ENCODE data around the gene STAT2.
"Not testable (repeated sequence)": the region's sequence is repeated elsewhere in the genome, so short reads cannot be mapped to it uniquely, and the experiment has no call there.

STAT2 gene

DNA sequence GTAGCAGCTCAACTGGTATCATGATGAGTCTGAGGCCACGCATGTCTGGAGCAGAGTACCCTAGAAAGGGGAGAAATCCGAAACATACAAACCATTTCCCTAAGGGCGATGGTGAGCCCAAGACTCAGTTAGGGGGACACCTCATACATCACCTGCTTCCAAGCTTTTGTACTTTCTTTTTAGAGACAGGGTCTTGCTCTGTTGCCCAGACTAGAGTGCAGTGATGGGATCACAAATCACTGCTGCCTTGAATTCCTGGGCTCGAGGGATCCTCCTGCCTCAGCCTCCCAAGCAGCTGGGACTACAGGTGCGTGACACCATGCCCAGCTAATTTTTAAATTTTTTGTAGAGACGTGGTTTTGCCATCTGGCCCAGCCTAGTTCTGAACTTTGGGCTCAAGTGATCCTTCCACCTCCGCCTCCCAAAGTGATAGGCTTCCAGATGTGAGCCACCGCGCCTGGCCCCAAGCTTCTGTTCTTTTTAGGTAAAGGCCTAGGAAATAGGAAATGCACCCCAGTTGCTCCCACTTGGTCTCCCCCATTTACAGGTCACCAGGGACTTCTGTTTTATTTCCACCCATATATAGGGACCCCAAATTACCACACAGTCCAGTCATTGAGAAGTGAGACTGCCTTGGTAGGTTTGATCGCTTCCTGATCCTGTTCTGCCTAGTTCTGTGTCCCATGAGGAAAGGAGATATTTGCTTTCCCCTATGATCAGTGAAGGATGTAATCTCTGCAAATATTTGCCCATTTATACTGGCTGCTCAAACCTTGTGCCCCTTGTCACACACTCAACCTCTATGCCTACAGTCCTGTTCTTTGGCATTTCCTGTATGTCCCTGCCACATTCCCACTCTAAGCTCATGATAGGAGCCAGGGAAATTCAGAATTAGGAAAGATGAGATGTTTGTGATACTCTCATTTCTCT is 2.5 kb upstream of the STAT2 start, which contains the start of gene APOF:
TSS of gene APOF (minus strand) at position 728 of the 930 bp plus-strand sequence. CDS start at position 616, 112 bp downstream.
- no peak for DNase-seq (ENCODE audit: low spot score)

DNA sequence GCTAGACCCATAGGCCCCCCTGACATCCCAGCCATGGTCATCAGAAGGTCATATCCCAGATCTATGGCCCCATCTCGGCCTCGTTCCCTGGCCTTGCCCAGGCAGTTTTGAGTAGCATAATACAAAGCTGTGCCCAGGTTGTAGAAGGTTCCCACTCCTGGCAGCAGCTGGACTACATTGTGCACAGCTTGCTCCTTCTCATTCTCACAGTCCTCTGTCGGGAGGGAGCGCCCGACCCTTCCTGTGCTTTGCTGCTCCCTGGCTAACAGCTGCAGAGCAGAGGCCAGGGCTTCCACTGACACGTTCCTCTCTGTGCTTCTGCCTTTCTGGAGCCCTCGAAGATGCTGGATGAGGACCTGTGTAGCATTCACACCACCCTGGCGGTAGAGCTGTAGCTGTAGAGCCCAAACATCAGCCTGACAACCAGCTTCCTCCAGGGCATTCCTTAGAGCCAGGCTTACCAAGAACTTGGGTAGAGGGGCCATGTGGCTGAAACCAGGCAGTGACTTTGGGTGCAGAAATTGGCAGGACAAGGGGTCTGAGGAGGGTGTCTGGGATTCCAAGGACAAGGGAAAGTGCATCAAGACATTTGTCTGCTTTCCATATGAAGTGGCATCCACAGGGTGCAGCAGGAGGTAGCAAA is 1.7 kb upstream of the STAT2 start:
- no peak for DNase-seq (ENCODE audit: low spot score)

DNA sequence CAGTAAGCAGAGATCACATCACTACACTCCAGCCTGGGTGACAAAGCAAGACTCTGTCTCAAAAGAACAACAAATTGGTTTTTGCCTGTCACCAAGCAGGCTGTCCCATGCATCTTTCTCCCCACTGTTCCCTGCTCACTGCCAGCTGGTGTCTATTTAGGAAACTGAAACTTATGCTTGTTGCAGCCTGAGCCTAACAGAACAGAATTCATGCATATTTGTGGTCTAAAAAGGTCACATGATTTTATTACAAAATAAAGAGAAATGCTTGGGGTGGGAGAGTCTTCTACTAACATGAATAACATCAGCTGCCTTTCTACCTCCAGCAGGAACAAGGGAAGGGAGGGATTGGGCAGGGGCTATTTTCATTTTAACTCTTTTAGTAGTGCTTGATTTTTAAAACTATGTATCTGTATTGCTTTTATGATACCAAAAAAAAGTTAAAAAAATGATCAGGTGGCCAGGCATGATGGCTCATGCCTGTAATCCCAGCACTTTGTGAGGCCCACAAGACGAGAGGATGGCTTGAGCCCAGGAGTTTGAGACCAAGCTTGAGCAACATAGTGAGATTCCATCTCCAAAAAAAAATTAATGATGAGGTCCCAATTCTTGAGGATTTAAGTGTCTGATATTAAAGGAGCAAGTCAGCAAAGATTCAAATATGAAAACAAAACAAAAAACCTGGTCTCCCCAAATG is 923 bp downstream of the STAT2 start:
- peak; percentile 15 for DNase-seq (ENCODE audit: low spot score)

DNA sequence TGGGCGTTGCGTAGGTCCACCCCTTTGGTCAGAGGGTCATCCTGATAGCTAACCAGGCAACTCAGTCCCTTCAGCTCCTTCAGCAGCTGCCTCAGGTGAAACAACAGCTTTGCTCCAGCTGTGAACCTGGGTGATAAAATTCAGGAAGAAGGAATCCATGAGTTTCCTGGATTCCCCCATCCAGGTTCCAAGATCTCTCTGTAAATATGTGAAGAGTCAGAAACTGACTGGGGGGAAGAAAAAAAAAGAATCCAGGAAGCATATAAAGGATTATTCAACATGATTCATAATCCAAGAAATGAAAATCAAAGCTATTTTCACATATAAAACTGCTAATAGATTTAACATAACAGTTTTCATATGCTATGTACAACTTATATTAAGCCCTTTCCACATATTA is 8.6 kb downstream of the STAT2 start:
- DNase-seq (ENCODE audit: low spot score) = no peak

DNA sequence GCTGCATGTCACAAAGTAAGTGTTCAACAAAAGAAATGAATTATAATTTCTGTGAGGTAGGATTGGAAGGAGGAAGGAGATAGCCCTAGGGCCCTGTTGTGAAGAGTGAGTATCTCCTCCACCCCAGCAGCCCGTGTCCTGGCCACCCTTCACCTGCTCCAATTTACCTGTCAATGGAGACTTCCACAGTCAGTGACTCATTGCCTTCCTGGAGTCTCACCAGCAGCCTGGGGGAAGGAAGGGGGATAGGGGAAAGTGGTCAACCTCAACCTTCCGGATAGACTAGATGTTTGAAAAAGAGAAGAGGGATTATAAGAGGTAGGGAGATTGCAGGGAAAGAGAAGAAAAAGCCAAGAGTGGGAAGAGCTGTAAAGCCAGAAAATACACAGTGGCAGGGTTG is 9.2 kb downstream of the STAT2 start:
- no peak for DNase-seq (ENCODE audit: low spot score)

DNA sequence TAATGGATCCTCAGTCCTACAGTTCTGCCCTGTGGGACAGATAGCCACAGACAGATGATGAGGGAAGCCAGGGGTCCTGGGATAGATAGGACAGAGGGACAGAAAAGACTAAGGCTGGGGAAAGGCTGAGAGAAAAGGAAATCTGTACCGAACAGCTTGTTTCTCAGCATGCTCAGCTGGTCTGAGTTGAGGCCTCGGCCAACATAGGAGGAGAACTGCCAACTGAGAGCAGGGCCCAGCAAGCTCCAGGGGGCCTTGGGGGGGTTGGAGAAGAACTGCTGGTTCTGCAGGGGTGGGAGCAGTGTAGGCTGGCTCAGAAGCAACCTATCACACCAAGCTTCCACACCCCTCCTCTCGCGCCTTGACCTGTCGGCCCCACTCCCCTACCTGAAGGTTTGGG is 11.1 kb downstream of the STAT2 start:
- peak; percentile 91 for DNase-seq (ENCODE audit: low spot score)

DNA sequence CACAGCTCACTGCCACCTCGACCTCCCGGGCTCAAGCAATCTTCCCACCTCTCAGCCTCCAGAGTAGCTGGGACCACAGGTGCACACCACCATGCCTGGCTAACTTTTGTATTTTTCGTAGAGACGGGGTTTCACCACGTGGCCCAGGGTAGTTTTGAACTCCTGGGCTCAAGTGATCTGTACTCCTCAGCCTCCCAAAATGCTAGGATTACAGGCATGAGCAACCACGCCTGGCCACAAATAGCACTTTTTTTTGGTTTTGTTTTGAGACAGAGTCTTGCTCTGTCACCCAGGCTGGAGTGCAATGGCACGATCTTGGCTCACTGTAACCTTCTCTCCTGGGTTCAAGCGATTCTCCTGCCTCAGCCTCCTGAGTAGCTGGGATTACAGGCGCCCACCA is 12.7 kb downstream of the STAT2 start:
- DNase-seq (ENCODE audit: low spot score) = not testable (repeated sequence)

DNA sequence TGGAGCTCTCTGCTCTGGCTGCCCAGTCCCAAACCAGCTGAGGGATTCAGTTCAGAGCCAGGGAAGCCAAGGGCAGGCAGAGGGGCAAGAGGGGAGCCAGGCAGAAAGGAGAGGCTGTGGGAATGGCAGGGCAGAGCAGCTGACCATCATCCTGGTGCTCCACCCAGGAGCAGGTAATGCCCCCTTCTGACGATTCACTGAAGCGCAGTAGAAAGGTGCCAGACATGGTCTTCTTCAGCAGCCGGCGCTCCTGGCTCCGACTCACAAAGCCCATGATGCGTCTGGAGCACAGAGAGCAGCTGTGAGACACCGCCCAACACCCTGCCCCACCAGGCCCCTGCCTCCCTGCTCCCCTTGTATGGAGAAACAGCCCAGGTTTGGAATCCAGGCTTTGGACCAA is 13.2 kb downstream of the STAT2 start:
- peak; percentile 56 for DNase-seq (ENCODE audit: low spot score)

DNA sequence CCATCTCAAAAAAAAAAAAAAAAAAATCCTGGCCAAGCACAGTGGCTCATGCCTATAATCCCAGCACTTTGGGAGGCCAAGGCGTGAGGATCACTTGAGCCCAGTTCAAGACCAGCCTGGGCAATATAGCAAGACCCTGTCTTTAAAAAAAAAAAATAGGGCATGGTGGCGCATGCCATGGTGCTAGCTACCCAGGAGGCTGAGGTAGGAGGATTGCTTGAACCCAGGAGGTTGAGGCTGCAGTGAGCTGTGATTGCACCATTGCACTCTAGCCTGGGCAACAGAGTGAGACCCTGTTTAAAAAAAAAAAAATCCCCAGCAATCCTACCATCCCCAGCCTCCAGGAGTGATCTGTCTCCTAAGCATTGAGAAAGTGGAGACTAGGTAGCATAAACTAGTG is 17.6 kb downstream of the STAT2 start:
- DNase-seq (ENCODE audit: low spot score) = not testable (repeated sequence)

DNA sequence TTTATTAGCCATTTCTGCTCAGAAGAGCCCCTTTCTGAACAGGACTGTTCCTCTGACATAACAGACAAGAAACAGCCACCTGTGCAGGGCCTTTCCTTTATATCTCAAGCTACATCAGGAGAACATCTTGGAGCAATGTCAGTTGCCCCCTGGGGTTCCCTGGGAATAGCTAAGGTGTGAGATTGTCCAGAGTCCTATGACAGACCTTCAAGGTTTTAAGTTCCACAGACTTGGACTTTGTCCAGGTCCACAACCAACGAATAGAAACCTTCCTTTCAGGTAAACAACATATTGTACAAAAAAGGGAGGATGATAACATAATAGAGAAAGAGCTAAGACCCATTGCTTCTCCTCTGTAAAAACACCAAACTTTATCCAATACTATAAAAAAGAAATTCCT is 18.3 kb downstream of the STAT2 start:
- no peak for DNase-seq (ENCODE audit: low spot score)

DNA sequence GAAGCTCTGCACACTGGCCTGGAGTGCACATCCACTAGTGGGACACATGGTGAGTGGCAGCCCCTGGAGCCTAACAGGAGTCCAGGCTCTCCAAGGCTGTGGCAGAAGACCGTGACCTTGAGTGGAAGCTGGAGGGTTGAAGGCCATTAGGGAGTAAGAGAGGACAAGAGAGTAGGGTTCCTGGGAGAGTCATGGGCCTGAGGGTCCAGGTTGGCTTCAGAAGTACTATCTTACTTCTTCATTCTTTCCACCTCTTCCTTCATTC is 20.8 kb downstream of the STAT2 start:
- DNase-seq (ENCODE audit: low spot score) = no peak

DNA sequence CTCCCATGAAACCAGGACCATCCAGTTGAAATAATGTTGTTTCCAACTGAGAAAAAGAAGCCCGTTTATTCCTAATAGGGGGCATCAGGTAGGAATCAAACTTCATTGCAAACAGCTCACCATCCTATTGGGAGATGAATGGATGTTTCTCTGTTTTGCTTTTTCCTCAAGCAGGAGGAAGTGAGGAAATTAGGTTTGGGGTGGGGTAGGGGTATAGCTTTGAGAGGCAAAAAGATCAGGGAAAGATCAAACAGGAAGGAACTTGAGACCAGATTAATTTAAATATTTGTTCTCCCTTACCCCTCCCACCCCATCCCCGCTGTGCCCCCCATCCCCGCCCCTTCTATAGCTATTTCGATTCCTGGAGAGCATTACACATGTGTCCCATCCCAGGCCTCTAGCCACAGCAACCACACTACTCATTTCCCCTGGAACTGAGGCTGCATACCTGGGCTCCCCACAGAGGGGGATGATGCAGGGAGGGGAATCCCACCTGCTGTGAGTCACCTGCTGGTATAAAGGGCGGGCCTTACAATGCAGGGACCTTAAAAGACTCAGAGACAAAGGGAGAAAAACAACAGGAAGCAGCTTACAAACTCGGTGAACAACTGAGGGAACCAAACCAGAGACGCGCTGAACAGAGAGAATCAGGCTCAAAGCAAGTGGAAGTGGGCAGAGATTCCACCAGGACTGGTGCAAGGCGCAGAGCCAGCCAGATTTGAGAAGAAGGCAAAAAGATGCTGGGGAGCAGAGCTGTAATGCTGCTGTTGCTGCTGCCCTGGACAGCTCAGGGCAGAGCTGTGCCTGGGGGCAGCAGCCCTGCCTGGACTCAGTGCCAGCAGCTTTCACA is 21.4 kb downstream of the STAT2 start, which contains the start of gene IL23A:
TSS of gene IL23A (plus strand) at position 577 of the 850 bp plus-strand sequence. CDS start at position 738, 161 bp downstream.
- no peak for DNase-seq (ENCODE audit: low spot score)

DNA sequence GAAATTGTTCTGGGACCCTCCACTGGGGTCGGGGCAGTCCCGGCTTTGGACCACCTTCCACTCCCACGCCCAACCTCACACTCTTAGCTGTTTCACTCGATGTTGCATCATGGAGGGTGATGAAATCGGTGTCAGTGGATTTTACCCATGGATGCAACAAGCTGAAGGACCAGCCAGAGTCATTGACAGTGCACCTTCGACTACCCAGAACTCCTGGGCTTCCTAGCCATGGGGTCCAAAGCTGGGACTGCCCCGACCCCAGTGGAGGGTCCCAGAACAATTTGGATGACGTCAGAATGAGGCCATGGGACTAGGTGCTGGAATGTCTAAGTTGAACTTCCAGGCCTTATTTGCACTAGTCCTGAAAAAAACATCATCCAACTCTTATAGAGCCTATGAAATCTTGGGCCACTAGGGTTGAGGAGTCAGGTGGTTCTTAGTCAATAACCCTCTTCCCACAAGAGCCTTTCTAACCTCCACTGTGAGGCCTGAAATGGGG is 22.1 kb downstream of the STAT2 start:
- no peak for DNase-seq (ENCODE audit: low spot score)

DNA sequence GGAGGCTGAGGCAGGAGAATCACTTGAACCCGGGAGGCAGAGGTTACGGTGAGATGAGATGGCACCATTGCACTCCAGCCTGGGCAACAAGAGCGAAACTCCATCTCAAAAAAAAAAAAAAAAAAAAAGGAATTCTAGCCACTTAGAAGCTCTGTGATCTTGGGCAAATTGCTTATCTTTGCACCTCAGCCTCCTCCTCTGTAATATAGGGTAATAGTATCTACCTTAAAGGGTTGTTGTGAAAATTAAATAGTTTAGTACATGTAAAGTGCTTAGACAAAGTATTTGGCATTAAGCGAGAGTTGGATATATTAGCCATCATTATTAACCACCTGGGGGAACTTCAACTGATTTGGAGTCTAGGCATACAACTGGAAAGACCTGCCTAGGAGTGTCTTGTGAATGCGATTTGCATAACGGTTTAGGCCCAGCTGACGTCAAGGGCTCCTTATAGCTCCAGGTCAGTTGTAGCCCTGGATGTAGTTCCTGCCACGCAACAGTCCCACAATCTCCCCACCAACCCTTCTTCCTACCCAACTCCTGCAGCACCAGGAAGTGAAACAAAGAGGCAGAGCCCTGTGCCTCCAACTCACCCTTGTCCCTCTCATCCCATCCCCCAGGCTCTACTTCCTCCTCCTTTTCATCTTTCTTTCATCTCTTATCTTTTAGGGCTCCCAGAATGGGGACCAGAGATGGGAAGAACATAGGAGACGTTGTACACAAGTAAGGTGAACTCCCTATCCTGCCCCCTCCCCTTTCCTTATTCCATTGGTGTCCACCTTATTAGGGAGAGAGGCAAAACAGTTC is 23.3 kb downstream of the STAT2 start:
- no peak for DNase-seq (ENCODE audit: low spot score)

DNA sequence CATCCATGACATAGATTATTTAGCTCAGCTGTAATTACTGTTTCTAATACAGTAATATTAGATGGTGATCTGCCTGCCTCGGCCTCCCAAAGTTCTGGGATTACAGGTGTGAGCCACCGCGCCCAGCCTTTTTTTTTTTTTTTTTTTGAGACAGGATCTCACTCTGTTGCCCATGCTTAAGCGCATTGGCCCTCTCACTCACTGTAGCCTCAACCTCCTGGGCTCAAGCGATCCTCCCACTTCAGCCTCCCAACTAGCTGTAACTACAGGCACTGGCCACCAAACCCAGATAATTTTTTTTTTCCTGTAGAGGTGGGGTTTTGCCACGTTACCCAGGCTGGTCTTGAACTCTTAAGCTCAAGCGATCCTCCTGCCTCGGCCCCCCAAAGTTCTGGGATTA is 24.4 kb downstream of the STAT2 start:
- not testable (repeated sequence) for DNase-seq (ENCODE audit: low spot score)

DNA sequence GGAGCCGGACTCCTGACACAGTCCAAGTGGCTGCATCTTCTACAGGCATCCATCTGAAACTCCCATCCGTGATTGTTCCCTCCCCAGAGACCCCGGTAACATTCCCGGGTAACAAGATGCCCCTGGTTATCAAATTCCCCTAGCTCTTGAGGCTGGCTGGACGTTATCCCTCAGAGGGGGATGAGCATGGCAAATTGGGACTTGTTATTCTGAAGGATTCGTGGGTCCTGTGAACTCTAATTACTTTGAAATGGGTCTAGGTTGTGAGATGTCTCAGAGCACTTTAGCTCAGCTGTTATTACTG is 25.5 kb downstream of the STAT2 start:
- DNase-seq (ENCODE audit: low spot score) = no peak

DNA sequence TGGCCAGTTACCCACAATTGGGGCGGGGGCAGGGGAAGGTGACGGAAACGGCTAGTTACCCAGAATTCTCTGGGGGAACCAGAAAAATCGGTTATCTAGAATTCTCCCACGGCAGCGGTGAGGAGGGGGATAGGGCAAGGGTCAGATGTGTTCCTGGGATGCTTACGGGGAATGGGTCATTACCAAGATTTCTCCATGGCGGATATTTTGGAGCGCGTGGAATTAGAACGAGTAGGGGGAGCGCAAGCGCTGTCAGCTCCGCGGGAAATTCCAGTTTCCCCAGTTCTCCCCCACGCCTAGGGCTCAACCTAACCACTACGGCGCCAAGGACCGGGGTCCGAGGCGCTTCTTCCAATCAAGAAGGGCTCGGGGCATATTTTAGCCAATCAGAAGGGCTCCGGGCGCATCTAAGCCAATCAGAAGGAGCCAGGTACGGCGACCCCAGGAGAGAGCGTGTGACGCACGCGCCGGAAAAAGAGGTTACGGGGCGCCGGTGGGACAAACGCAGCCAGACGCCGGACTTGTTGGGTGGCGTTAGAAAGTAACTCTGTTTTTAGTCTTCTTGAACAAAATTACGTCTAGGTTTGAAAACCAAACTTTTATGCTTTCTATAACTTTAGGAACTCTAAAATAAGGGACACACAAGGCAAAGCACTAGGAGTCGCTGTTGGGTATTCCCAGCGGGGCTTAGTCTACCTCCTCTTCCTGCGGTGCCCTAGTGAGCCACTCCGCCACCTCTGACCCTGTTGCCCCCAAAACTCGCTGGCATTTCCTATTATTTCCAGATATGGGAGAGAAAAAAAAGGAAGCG is 26.0 kb downstream of the STAT2 start, which contains the start of gene PAN2:
TSS of gene PAN2 (minus strand) at position 322 of the 811 bp plus-strand sequence. CDS start 906 bp downstream, outside the sequence.
- DNase-seq (ENCODE audit: low spot score) = peak; percentile 98

DNA sequence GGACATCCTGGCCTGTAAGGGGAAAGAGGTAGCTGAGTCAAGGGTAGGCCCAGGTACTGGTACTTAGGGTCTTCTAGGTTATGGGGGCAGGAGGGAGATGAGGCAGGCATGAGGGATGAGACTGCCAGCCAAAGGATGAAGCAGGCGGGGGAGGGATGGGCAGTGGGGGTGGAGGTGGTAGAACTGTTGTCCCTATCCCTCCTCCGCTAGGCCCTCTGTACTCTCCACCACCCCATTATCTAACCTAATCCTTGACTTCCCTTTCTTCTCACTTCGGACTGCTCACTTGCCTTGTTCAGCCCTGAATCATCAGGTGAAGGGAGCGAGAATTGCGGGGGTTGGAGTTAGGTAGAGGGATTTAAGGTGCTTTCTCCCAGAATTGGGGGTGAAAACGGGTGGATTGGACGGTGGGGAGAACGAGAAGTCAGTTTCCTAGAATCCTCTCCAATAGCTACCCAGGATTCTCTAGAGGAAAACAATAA is 26.7 kb downstream of the STAT2 start:
- DNase-seq (ENCODE audit: low spot score) = no peak

DNA sequence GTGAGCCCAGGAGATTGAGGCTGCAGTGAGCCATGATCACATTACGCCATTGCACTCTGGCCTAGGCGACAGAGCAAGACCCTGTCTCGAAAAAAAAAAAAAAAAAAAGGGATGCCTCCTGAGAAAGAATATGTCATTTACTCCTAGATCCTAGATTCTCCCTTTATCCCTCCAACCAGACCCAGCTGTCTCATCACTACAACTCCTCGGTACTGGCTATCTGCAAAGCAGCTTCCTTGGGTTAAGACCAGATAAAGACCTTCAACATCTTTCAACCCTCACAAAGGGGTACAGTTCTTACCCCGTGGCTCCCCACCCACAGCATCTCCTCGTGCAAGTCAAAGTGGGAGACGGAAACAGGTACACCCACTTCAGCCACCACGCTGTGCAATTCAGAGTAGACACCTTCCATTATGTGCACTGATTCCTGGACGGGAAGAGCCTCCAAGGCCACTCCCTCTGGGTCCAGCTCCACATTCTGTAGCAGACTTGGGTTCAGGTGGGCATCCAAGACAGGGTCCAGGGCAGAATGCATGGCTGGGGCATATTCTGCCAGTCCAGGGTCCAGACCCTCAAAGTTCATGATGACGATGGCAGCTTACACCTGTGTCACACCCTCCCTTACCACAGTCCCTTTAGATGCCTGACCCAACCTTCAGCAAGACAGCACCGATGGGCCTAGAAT is 27.3 kb downstream of the STAT2 start:
- DNase-seq (ENCODE audit: low spot score) = no peak
